HG03159 (cell line): ENCODE measurements around the gene RHOF.
A peak's percentile ranks its signal among the peaks of the same experiment; 100 is the strongest.

Experiments
- ATAC-seq: cut with Tn5 transposase; IDR thresholded peaks from one replicate; pipeline ENCODE4 v1.9.1; 2021; ENCODE audit warnings: mild to moderate bottlenecking, moderate library complexity; ENCODE audit not compliant: unreplicated experiment

The RHOF gene

GRCh38 chr12:121805171-121806008 is 11.9 kb upstream of the RHOF start:
- no peak for ATAC-seq

DNA sequence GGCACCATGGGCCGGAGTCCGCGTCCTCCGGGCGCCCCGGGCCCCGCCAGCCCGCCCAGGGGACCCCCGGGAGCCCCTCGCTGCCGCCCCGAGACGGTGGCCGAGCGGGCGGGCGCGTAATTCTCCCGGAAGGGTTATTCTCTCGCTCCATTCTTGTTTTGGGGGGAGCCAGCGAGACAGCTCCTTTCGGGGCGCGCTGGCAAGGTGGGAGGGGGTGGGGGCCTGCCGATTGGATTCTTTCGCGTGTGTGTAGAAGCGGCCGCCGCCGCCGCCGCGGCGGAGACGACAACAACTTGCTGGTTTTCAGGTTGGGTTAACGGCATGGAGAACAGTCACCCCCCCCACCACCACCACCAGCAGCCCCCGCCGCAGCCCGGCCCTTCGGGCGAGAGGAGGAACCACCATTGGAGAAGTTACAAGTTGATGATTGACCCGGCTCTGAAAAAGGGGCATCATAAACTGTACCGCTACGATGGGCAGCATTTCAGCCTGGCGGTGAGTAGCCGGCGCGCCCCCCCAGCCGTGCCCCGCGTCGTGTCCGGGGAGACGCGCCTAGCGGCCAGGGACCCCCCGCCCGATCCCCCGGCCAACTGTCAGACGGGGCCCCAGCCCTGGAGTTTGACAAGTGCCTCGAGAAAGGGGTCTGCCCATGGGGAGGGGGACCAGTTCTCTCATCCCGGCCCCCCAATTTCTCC is 11.1 kb upstream of the RHOF start:
- no peak for ATAC-seq

- no peak for ATAC-seq
Measured at GRCh38 chr12:121803861-121804416, 10.5 kb upstream of the RHOF start, which contains the start of gene SETD1B. Gene SETD1B, plus strand, starts transcription at chr12:121804009. Its CDS starts 729 bp downstream, at chr12:121804738.

DNA sequence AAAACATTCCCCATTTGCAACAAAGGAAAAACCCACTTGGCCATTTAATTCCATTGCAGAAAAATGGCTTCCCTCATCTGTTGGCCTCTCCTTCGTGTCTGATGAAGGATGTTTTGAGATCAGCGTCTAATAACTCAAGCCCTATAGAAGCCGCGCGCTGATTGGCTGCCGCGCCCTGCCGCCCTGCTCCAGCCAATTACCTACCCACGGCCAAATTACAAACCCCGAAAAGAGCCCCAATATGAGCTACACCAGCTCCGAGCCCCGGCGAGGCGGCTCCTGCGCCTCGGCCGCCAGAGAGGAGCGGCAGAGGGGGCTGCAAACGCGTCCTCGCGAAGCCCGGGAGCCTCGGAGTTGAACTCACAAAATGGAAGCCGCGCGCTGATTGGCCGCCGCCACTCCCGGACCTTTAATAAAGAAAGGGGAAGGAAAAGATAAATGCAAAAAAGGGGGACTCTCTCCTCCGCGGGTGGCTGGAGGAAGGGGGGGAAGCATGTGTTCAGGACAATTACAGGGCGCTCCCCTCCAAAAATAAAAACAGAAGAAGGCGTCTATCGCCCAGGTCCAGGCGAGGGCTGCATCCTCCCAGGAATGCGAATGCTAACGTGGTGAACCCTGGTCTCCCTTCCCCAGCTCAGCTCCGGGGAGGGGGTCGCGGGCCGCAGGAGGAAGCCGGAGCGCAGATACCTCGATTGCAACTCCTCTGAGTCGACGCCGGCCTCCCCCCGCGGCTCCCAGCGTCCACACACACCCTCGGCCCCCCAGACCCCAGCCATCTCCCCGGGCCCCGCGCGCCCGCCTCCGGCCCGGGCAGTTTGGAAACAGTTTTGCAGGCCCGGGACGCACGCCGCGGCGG is 9.6 kb upstream of the RHOF start:
- peak; percentile 38 for ATAC-seq

- ATAC-seq: no peak
Measured at GRCh38 chr12:121802485-121802842, 9.0 kb upstream of the RHOF start.

GRCh38 chr12:121801595-121802484 is 8.4 kb upstream of the RHOF start:
- ATAC-seq: no peak

DNA sequence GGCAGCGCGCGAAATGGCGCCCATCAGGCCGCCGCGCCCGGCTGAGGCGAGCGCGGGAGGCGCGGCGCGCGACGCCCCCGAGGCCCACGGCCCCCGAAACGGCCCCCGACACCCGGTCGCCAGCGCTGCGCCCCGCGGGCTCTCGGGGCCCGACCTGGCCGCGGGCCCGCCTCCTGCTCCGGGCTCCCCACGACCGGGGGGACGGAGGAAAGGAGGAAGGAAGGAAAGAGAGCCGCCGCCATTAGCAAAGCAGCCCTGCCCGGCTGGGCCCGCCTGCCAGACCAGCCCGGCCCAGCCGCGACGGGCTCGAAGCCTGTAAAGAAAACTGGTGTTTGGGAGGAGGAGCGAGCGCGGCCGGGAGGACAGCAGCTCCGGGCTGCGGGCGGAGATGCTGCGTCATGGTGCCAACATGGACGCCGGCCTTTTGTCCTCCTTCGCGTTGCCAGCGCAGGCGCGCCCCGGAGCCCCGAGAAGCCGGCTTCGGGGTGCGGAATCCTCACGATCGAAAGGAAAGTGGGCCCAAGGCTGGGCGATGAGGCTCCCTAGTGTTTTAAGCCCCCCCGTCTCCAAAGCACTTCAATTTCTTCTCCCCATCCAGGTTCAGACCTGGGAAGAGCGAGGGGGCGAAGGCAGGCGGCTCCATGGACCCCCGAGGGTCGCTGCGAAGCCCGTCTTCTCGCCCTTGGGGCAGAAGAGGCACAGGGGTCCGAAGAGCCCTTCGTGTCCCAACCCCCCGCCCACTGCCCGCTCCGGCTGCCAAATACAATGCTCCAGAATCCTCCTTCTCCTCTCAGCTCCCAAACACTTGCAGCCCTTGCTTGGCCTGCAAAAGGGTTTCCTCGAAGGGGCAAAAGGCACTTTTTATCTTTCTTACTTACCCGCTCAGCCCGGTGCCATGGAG is 7.5 kb upstream of the RHOF start:
- ATAC-seq: no peak

- ATAC-seq: no peak
Measured at GRCh38 chr12:121799842-121800693, 6.6 kb upstream of the RHOF start.

- no peak for ATAC-seq
Measured at GRCh38 chr12:121799156-121799841, 5.8 kb upstream of the RHOF start.

GRCh38 chr12:121798787-121799155 is 5.3 kb upstream of the RHOF start:
- ATAC-seq: no peak

- no peak for ATAC-seq
Measured at GRCh38 chr12:121797937-121798786, 4.7 kb upstream of the RHOF start.

GRCh38 chr12:121796855-121797751 is 3.6 kb upstream of the RHOF start:
- no peak for ATAC-seq

- no peak for ATAC-seq
Measured at GRCh38 chr12:121795034-121795968, 1.8 kb upstream of the RHOF start.

- no peak for ATAC-seq
Measured at GRCh38 chr12:121794534-121795033, 1.1 kb upstream of the RHOF start.
